GM12874 (cell line): ENCODE data around the gene ATG4D.
A peak's percentile ranks its signal among the peaks of the same experiment; 100 is the strongest.

Experiments
- CTCF ChIP-seq: IDR thresholded peaks from 2 replicates; pipeline ENCODE4 v1.5.1; 2011; ENCODE audit warnings: low read depth, mild to moderate bottlenecking, control low read depth, low read length, moderate library complexity; ENCODE audit not compliant: insufficient read depth

The ATG4D gene

GRCh38 chr19:10505583-10506229 is 38.0 kb upstream of the ATG4D start:
- peak; percentile 87 for TF ChIP-seq CTCF

GRCh38 chr19:10508036-10508435 is 35.7 kb upstream of the ATG4D start:
- TF ChIP-seq CTCF, result no peak

- no peak for TF ChIP-seq CTCF
These were observed 35.0 kb upstream of the ATG4D start for GRCh38 chr19:10508707-10509106.

- TF ChIP-seq CTCF, result peak; percentile 91
These were observed 33.4 kb upstream of the ATG4D start for GRCh38 chr19:10510301-10510802.

- no peak for TF ChIP-seq CTCF
These were observed 30.5 kb upstream of the ATG4D start for GRCh38 chr19:10513223-10513622.

- TF ChIP-seq CTCF, result peak; percentile 24; the same call in 1 of the 2 replicates
These were observed 29.2 kb upstream of the ATG4D start for GRCh38 chr19:10514211-10515145.

GRCh38 chr19:10516064-10516385 is 27.7 kb upstream of the ATG4D start:
- no peak for TF ChIP-seq CTCF
